Stimulated activated CD4-positive, alpha-beta T cell treated with anti-CD3 and anti-CD28 coated beads, Interleukin-2, amount 100 ng/mL, for 4 hours (primary cell): Measurements from ENCODE around the gene NCCRP1.

ENCODE experiments used
- DNase-seq: peaks from one replicate; pipeline ENCODE4 v3.0.0-alpha.2; 2020; ENCODE audit warnings: low read depth

Gene NCCRP1

GRCh38 chr19:39165857-39166256 is 30.9 kb upstream of the NCCRP1 start:
- no peak for DNase-seq

GRCh38 chr19:39166571-39167391 is 30.0 kb upstream of the NCCRP1 start:
- no peak for DNase-seq

- no peak for DNase-seq
These were observed 29.1 kb upstream of the NCCRP1 start for GRCh38 chr19:39167461-39168257.

GRCh38 chr19:39168258-39169142 is 28.3 kb upstream of the NCCRP1 start:
- DNase-seq = no peak

GRCh38 chr19:39169143-39169810 is 27.5 kb upstream of the NCCRP1 start:
- no peak for DNase-seq

- no peak for DNase-seq
These were observed 26.2 kb upstream of the NCCRP1 start for GRCh38 chr19:39170386-39171231.

GRCh38 chr19:39171479-39172465 is 25.0 kb upstream of the NCCRP1 start:
- no peak for DNase-seq

GRCh38 chr19:39172700-39173501 is 23.9 kb upstream of the NCCRP1 start:
- DNase-seq = no peak

GRCh38 chr19:39173502-39173991 is 23.2 kb upstream of the NCCRP1 start:
- DNase-seq = no peak

- no peak for DNase-seq
These were observed 22.6 kb upstream of the NCCRP1 start for GRCh38 chr19:39174142-39174541.

GRCh38 chr19:39174558-39175544 is 21.9 kb upstream of the NCCRP1 start:
- no peak for DNase-seq

GRCh38 chr19:39175564-39175963 is 21.2 kb upstream of the NCCRP1 start:
- no peak for DNase-seq

GRCh38 chr19:39177110-39177699 is 19.6 kb upstream of the NCCRP1 start:
- DNase-seq = no peak

GRCh38 chr19:39177736-39178135 is 19.0 kb upstream of the NCCRP1 start:
- DNase-seq = no peak

- DNase-seq = no peak
These were observed 18.3 kb upstream of the NCCRP1 start for GRCh38 chr19:39178296-39179006.

GRCh38 chr19:39179754-39180153 is 17.0 kb upstream of the NCCRP1 start:
- no peak for DNase-seq
